GM13977 (cell line): ENCODE measurements around the gene KTN1.

ENCODE experiments used
- DNase-seq: peaks from one replicate; pipeline ENCODE4 v3.0.0; 2012; ENCODE audit warnings: low spot score
- in situ Hi-C: fragments of 300-500 bp; cut with MboI; formaldehyde crosslinking; loops from one replicate; pipeline ENCODE4 v1.12.0; 2022; ENCODE audit warnings: low sequenced_read_pairs, low pct_unique_long_range_greater_than_20kb, mixed read lengths, inconsistent platforms; ENCODE audit not compliant: unreplicated experiment
- TF ChIP-seq, protein P1 (sequence below): IDR thresholded peaks from 2 replicates; pipeline ENCODE4 v1.5.1; 2012; ENCODE audit warnings: mild to moderate bottlenecking, control low read depth; ENCODE audit not compliant: insufficient read depth; ENCODE audit errors: extremely low read depth, missing control alignments

Gene KTN1

DNA sequence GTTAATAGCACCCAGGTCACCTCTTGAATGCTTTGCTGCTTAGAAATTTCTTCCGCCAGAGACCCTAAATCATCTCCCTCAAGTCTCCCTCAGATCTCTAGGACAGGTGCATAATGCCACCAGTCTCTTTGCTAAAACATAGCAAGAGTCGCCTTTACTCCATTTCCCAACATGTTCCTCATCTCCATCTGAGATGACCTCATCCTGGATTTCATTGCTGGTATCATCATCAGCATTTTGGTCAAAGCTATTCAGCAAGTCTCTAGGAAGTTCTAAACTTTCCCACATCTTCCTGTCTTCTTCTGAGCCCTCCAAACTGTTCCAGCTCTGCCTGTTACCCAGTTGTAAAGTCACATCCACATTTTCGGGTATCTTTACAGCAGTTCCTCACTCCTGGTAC is 41.0 kb downstream of the KTN1 start:
- in situ Hi-C loops, result no loop called here
- TF ChIP-seq, protein P1, sequence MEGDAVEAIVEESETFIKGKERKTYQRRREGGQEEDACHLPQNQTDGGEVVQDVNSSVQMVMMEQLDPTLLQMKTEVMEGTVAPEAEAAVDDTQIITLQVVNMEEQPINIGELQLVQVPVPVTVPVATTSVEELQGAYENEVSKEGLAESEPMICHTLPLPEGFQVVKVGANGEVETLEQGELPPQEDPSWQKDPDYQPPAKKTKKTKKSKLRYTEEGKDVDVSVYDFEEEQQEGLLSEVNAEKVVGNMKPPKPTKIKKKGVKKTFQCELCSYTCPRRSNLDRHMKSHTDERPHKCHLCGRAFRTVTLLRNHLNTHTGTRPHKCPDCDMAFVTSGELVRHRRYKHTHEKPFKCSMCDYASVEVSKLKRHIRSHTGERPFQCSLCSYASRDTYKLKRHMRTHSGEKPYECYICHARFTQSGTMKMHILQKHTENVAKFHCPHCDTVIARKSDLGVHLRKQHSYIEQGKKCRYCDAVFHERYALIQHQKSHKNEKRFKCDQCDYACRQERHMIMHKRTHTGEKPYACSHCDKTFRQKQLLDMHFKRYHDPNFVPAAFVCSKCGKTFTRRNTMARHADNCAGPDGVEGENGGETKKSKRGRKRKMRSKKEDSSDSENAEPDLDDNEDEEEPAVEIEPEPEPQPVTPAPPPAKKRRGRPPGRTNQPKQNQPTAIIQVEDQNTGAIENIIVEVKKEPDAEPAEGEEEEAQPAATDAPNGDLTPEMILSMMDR, result no peak

GRCh38 chr14:55621391-55621790 is 41.4 kb downstream of the KTN1 start:
- in situ Hi-C loops, result no loop called here
- no peak for DNase-seq
- TF ChIP-seq, protein P1, result no peak

More for the DNA sequence above, 41.0 kb downstream of the KTN1 start:
- no peak for DNase-seq

GRCh38 chr14:55624913-55625312 is 44.9 kb downstream of the KTN1 start:
- no peak for DNase-seq
- in situ Hi-C loops, result no loop called here
- TF ChIP-seq, protein P1, result no peak

- in situ Hi-C loops, result no loop called here
- no peak for DNase-seq
- TF ChIP-seq, protein P1, result no peak
Measured at GRCh38 chr14:55625481-55625880, 45.5 kb downstream of the KTN1 start.

- in situ Hi-C loops, result no loop called here
Measured at GRCh38 chr14:55626131-55626530, 46.1 kb downstream of the KTN1 start.

DNA sequence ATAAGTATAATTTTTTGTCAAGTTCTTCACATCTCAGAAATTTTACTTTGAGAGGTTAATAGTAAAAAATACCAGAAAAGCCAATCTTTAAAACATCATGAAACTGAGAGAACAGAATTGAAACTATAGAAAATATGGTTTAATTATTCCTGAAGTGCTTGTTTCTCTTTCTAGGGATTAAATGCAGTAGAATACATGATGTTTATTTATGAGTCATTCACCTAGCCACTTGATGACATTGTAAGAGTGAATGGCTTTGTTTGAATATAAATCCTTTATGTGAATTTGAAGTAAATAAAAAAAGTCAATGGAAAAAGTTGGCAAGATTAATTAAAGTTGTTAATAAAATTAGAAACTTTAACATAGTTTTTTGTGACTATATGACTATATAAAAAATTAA is 48.4 kb downstream of the KTN1 start:
- in situ Hi-C loops, result no loop called here
- no peak for DNase-seq
- TF ChIP-seq, protein P1, result no peak

More at GRCh38 chr14:55626131-55626530, 46.1 kb downstream of the KTN1 start:
- no peak for DNase-seq
- TF ChIP-seq, protein P1, result no peak

DNA sequence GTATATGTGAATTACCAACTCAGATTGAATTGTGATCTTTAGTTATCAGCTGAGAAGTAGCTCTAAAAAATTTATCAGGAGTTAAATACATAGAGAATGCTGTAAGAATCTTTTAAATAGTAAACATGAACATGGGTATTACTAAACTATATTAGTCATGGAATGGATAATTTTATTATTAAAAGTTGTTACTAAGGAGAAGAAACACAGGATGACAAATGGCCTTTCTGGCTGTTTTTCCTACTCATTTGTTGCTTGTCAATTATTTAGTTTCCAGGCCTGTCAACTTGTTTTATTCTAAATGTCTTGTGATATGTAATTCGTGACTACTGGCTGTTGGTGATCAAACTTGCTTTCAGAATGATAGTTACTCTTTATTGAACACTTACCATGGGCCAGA is 58.7 kb downstream of the KTN1 start:
- no peak for DNase-seq
- in situ Hi-C loops, result no loop called here

More for the DNA sequence above, 58.7 kb downstream of the KTN1 start:
- TF ChIP-seq, protein P1, result no peak
